HL-60 (cell line): ENCODE data around the gene SNCG.

ENCODE experiments used
- POLR2AphosphoS5 ChIP-seq: IDR thresholded peaks from 2 replicates; pipeline ENCODE4 v1.6.1; 2012; ENCODE audit warnings: low read depth
- REST ChIP-seq: IDR thresholded peaks from 2 replicates; pipeline ENCODE4 v1.6.1; 2012; ENCODE audit warnings: low read depth; ENCODE audit not compliant: insufficient replicate concordance
- SPI1 ChIP-seq: IDR thresholded peaks from 2 replicates; pipeline ENCODE4 v1.6.1; 2012; ENCODE audit warnings: low read depth, mild to moderate bottlenecking, borderline replicate concordance
- TF ChIP-seq, protein P1 (sequence below): IDR thresholded peaks from one replicate; pipeline ENCODE4 v1.5.1; 2011; ENCODE audit warnings: low read length, control low read depth, inconsistent platforms; ENCODE audit not compliant: insufficient read depth

DNA sequence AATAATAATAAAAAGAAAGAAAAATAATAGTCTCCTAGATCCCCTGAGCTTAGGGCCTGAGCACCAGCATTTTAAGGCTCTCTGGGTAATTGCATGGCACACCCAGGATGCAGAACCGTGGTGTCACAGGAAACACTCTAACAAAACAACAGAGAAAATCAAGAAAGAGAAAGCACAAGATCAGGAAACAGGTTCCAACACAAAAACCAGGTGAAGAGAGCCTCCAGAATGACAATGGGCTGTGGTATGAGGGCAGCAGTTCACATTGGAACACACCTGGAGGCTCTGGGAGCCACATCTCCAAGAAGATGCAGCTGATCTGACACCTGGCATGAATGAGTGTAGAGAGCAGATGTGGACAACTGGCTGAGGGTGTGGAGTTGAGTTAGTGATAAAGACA, 8.1 kb upstream of the SNCG start:
- TF ChIP-seq SPI1: no peak
- TF ChIP-seq, protein P1, sequence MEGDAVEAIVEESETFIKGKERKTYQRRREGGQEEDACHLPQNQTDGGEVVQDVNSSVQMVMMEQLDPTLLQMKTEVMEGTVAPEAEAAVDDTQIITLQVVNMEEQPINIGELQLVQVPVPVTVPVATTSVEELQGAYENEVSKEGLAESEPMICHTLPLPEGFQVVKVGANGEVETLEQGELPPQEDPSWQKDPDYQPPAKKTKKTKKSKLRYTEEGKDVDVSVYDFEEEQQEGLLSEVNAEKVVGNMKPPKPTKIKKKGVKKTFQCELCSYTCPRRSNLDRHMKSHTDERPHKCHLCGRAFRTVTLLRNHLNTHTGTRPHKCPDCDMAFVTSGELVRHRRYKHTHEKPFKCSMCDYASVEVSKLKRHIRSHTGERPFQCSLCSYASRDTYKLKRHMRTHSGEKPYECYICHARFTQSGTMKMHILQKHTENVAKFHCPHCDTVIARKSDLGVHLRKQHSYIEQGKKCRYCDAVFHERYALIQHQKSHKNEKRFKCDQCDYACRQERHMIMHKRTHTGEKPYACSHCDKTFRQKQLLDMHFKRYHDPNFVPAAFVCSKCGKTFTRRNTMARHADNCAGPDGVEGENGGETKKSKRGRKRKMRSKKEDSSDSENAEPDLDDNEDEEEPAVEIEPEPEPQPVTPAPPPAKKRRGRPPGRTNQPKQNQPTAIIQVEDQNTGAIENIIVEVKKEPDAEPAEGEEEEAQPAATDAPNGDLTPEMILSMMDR: no peak
- no peak for TF ChIP-seq POLR2AphosphoS5
- no peak for TF ChIP-seq REST
